B cell (primary cell): ENCODE measurements around the gene IGSF3. TPM values are rescaled to one million over a fixed set of nuclear protein-coding genes. Genes with fewer than 3 reads are reported as not detected.

ENCODE experiments used
- ATAC-seq: fragments of 200-7000 bp; cut with Tn5 transposase; one replicate; pipeline ENCODE4 v1.10.0; 2021; ENCODE audit warnings: low read depth, mild to moderate bottlenecking, moderate number of reproducible peaks, moderate library complexity
- CTCF ChIA-PET: fragments of 350-600 bp; sonication (Branson Sonifier 250); formaldehyde crosslinking; loops from one replicate; lab custom pipeline; 2021; ENCODE audit warnings: antibody characterized with exemption, inconsistent platforms; lab: Charles Lee
- POLR2A ChIA-PET: fragments of 350-600 bp; sonication (Branson Sonifier 250); formaldehyde crosslinking; loops from one replicate; lab custom pipeline; 2021; ENCODE audit warnings: antibody characterized with exemption; lab: Charles Lee
- DNase-seq: peaks from one replicate; pipeline ENCODE4 v3.0.0; 2013
- H2AFZ ChIP-seq: 2 replicates; pipeline ENCODE4 v1.6.1; 2012; ENCODE audit warnings: mild to moderate bottlenecking, low read depth, low read length; ENCODE audit not compliant: insufficient read depth, poor library complexity, severe bottlenecking
- H3K27ac ChIP-seq, 2 donors: 1 replicate in 1 of 2; 2 replicates in 1 of 2; pipeline ENCODE4 v1.5.1; 2012 to 2013; ENCODE audit warnings: low read length in 2 of 2, mild to moderate bottlenecking in 2 of 2, moderate library complexity in 1 of 2
- H3K27me3 ChIP-seq, 4 experiments: fragments of 200-600 bp in 1 of 4; sonication (generic) in 1 of 4; replicated peaks in 1 of 4; 1 replicate in 2 of 4; 2 replicates in 2 of 4; pipeline versions ENCODE4 v1.6.1 to v1.7.0; 2013 to 2016; ENCODE audit warnings: low read length in 3 of 4, mild to moderate bottlenecking in 2 of 4, mixed read lengths in 1 of 4, moderate library complexity in 1 of 4; ENCODE audit not compliant: insufficient read depth in 4 of 4, control insufficient read depth in 3 of 4; ENCODE audit errors: control extremely low read depth in 1 of 4
- H3K36me3 ChIP-seq, 2 experiments: replicated peaks in 1 of 2; 1 replicate in 1 of 2; 2 replicates in 1 of 2; pipeline versions ENCODE4 v1.6.1 to v1.7.1; 2013; ENCODE audit warnings: low read length in 1 of 2; ENCODE audit not compliant: insufficient read depth in 2 of 2, control insufficient read depth in 1 of 2; ENCODE audit errors: control extremely low read depth in 1 of 2, extremely low read depth in 1 of 2
- H3K4me1 ChIP-seq, 2 donors: fragments of 200-600 bp in 1 of 2; sonication (generic) in 1 of 2; 1 replicate in 1 of 2; 2 replicates in 1 of 2; pipeline versions ENCODE4 v1.5.1 to v1.6.1; 2013 to 2017; ENCODE audit warnings: low read length in 2 of 2; ENCODE audit not compliant: control insufficient read depth in 2 of 2, insufficient read depth in 2 of 2
- H3K4me2 ChIP-seq: replicated peaks from 2 replicates; pipeline ENCODE3; 2012; ENCODE audit warnings: mild to moderate bottlenecking, low read depth, low read length; ENCODE audit not compliant: poor library complexity, severe bottlenecking
- H3K4me3 ChIP-seq, 5 experiments: fragments of 200-600 bp in 1 of 5; sonication (generic) in 1 of 5; 1 replicate in 3 of 5; 2 replicates in 2 of 5; pipeline versions ENCODE4 v1.5.1 to v1.7.0; 2011 to 2016; ENCODE audit warnings: low read length in 4 of 5, mild to moderate bottlenecking in 4 of 5, low read depth in 2 of 5, control low read depth in 1 of 5, moderate library complexity in 1 of 5; ENCODE audit not compliant: insufficient read depth in 1 of 5; ENCODE audit errors: control extremely low read depth in 1 of 5, extremely low read depth in 1 of 5
- H3K79me2 ChIP-seq: fragments of 200-600 bp; sonication (generic); one replicate; pipeline ENCODE4 v1.6.0; 2016; ENCODE audit warnings: low read length; ENCODE audit not compliant: control insufficient read depth, insufficient read depth
- H3K9ac ChIP-seq: fragments of 200-600 bp; sonication (generic); 2 replicates; pipeline ENCODE4 v1.6.1; 2017; ENCODE audit warnings: mild to moderate bottlenecking, low read length, moderate library complexity
- H3K9me3 ChIP-seq, 3 donors: one replicate each; pipeline versions ENCODE4 v1.6.1 to v1.7.1; 2013; ENCODE audit warnings: low read length in 2 of 3; ENCODE audit not compliant: control insufficient read depth in 2 of 3, insufficient read depth in 1 of 3; ENCODE audit errors: control extremely low read depth in 1 of 3
- H4K20me1 ChIP-seq: 2 replicates; pipeline ENCODE4 v1.6.0; 2012; ENCODE audit warnings: mild to moderate bottlenecking, low read length; ENCODE audit not compliant: insufficient read depth, control insufficient read depth, poor library complexity, severe bottlenecking
- H3K27ac Mint-ChIP-seq: one replicate; pipeline ENCODE4 v1.8.0; 2021; ENCODE audit warnings: mixed read lengths
- H3K27me3 Mint-ChIP-seq: one replicate; pipeline ENCODE4 v1.8.0; 2021; ENCODE audit warnings: mixed read lengths
- H3K4me1 Mint-ChIP-seq: one replicate; pipeline ENCODE4 v1.8.0; 2021; ENCODE audit warnings: mixed read lengths
- H3K4me3 Mint-ChIP-seq: one replicate; pipeline ENCODE4 v1.8.0; 2021; ENCODE audit warnings: mixed read lengths
- H3K9me3 Mint-ChIP-seq: one replicate; pipeline ENCODE4 v1.8.0; 2022; ENCODE audit warnings: mixed read lengths; ENCODE audit not compliant: insufficient read depth
- CTCF ChIP-seq: fragments of 200-600 bp; IDR thresholded peaks from one replicate; pipeline ENCODE4 v1.8.0; 2022; ENCODE audit warnings: antibody characterized with exemption, mild to moderate bottlenecking
- EZH2 ChIP-seq: IDR thresholded peaks from 2 replicates; pipeline ENCODE4 v1.6.1; 2012; ENCODE audit warnings: borderline replicate concordance, low read depth, mild to moderate bottlenecking, moderate library complexity, low read length; ENCODE audit not compliant: insufficient read depth, poor library complexity, severe bottlenecking
- WGBS: methylation state at CpG from one replicate; pipeline ENCODE4 v1.1.5; 2013; ENCODE audit warnings: missing lambda C conversion rate; ENCODE audit not compliant: insufficient coverage; 5-methylcytosine and 5-hydroxymethylcytosine counted together
- intact Hi-C: fragments of 100-400 bp; cut with micrococcal nuclease; formaldehyde crosslinking; loops from one replicate; pipeline ENCODE4 v1.10.0; 2022
- polyA plus RNA-seq: library from polyadenylated mRNA; depleted of rRNA; stranded (reverse); fragments of >200 nt; gene quantifications from 2 replicates; pipeline ENCODE4 v1.2.3, GENCODE V29; 2012
- total RNA-seq, 2 donors: library from RNA; stranded (reverse); fragments of 120-200 nt in 1 of 2; gene quantifications; 1 replicate in 1 of 2; 2 replicates in 1 of 2; pipeline versions ENCODE4 v1.2.3 to v1.2.4, GENCODE V29; 2013 to 2022

IGSF3 gene
- total and polyA plus RNA-seq, 2 donors (not counting 1 experiment from before 2014, with no cell fraction given): 0.49 TPM; not detected in 1

- intact Hi-C loops: no loop called here
Observed at GRCh38 chr1:116580446-116581322, 86.8 kb downstream of the IGSF3 start.

More at GRCh38 chr1:116580446-116581322, 86.8 kb downstream of the IGSF3 start:
- H3K36me3 ChIP-seq: no peaks in the 10 kb centered on the region
- DNase-seq (no peak), ATAC-seq (no peak)
- TF ChIP-seq EZH2 (no peak), CTCF (no peak)
- H3K27ac ChIP-seq: no peak overlapping the region
- Mint-ChIP-seq H3K4me1 (no peaks in the 10 kb centered on the region), H3K9me3 (no peaks in the 10 kb centered on the region), H3K27me3 (no peaks in the 10 kb centered on the region), H3K27ac (no peak overlapping the region), H3K4me3 (no peak overlapping the region)
- H3K9me3 ChIP-seq: no peaks in the 10 kb centered on the region
- no peak overlapping the region for H3K4me3 ChIP-seq
- WGBS: 92% methylated on average over 6 of the region's 7 CpGs
- POLR2A ChIA-PET: no interaction called here
- CTCF ChIA-PET: interaction anchor here (1.0 kb wide), 1 partner anchor 15 kb away, joined by 3 read pairs; no protein-coding TSS in a partner anchor
- H3K79me2 ChIP-seq: no peaks in the 10 kb centered on the region
- H3K4me1 ChIP-seq: no peaks in the 10 kb centered on the region
- no peak overlapping the region for H3K9ac ChIP-seq
- H3K4me2 ChIP-seq: no peak overlapping the region
- H4K20me1 ChIP-seq: no peaks in the 10 kb centered on the region
- no peak overlapping the region for H2AFZ ChIP-seq
- H3K27me3 ChIP-seq: no peaks in the 10 kb centered on the region
